Endothelial cell of umbilical vein (primary cell): ENCODE results near the gene TNFAIP6. TPM values are rescaled to one million over a fixed set of nuclear protein-coding genes. Genes with fewer than 3 reads are reported as not detected.
A peak's percentile ranks its signal among the peaks of the same experiment; 100 is the strongest.
"Not testable (repeated sequence)": the region's sequence is repeated elsewhere in the genome, so short reads cannot be mapped to it uniquely, and the experiment has no call there.

Experiments used
- BruUV-seq: library from RNA; stranded (reverse); fragments of 400-500 nt; replicated peaks from 2 replicates; lab custom pipeline; 2021; lab: Mats Ljungman, UMichigan
- CTCF ChIA-PET: fragments of 300-600, 350-600 bp; sonication (Branson Sonifier 250); formaldehyde crosslinking; loops from one replicate; lab custom pipeline; 2021; ENCODE audit warnings: antibody characterized with exemption, inconsistent platforms; lab: Charles Lee
- POLR2A ChIA-PET: fragments of 300-600, 350-600 bp; sonication (Branson Sonifier 250); formaldehyde crosslinking; loops from one replicate; lab custom pipeline; 2021; ENCODE audit warnings: antibody characterized with exemption, inconsistent platforms; lab: Charles Lee
- DNase-seq: peaks from one replicate; pipeline ENCODE4 v3.0.0-alpha.2; 2011; ENCODE audit warnings: low read depth, low spot score
- FAIRE-seq: peaks from 2 replicates; lab custom pipeline; 2011; peaks lifted over from hg19 to GRCh38; lab: Jason Lieb, UNC
- H2AFZ ChIP-seq: 2 replicates; pipeline ENCODE4 v1.6.0; 2012; ENCODE audit warnings: low read depth, low read length, control low read depth, inconsistent platforms
- H3K27ac ChIP-seq: 2 replicates; pipeline ENCODE4 v1.5.1; 2011; ENCODE audit warnings: low read depth, mild to moderate bottlenecking, control low read depth, low read length, moderate library complexity; ENCODE audit not compliant: insufficient read depth
- H3K27me3 ChIP-seq, 2 experiments: 2 replicates each; pipeline versions ENCODE4 v1.6.0 to v1.6.1; 2011; ENCODE audit warnings: low read length in 2 of 2, mixed read lengths in 1 of 2; ENCODE audit not compliant: control insufficient read depth in 2 of 2, insufficient read depth in 2 of 2
- H3K36me3 ChIP-seq, 2 experiments: 2 replicates in 1 of 2; 3 replicates in 1 of 2; pipeline ENCODE4 v1.5.1; 2011; ENCODE audit warnings: low read length in 2 of 2, mild to moderate bottlenecking in 1 of 2, moderate library complexity in 1 of 2; ENCODE audit not compliant: control insufficient read depth in 2 of 2, insufficient read depth in 2 of 2; ENCODE audit errors: extremely low read depth in 1 of 2
- H3K4me1 ChIP-seq: 3 replicates; pipeline ENCODE4 v1.5.1; 2011; ENCODE audit warnings: mild to moderate bottlenecking, low read length; ENCODE audit not compliant: control insufficient read depth, insufficient read depth; ENCODE audit errors: extremely low read depth
- H3K4me2 ChIP-seq: 2 replicates; pipeline ENCODE4 v1.6.1; 2011; ENCODE audit warnings: low read length, control low read depth, mixed read lengths; ENCODE audit not compliant: insufficient read depth
- H3K4me3 ChIP-seq, 3 experiments: fragments of 200-600 bp in 1 of 3; sonication (generic), shearing (Covaris generic) in 1 of 3; replicated peaks in 1 of 3; 2 replicates each; pipeline ENCODE4 v1.5.1; 2011 to 2016; ENCODE audit warnings: control low read depth in 3 of 3, low read length in 3 of 3, mild to moderate bottlenecking in 2 of 3, inconsistent platforms in 1 of 3, low read depth in 1 of 3, moderate library complexity in 1 of 3; ENCODE audit not compliant: insufficient read depth in 1 of 3
- H3K79me2 ChIP-seq: 2 replicates; pipeline ENCODE4 v1.6.0; 2012; ENCODE audit warnings: low read length, inconsistent platforms; ENCODE audit not compliant: control insufficient read depth, insufficient read depth
- H3K9ac ChIP-seq: replicated peaks from 2 replicates; pipeline ENCODE3; 2011; ENCODE audit warnings: low read length, control low read depth; ENCODE audit not compliant: insufficient read depth; ENCODE audit errors: extremely low read depth
- H3K9me1 ChIP-seq: replicated peaks from 3 replicates; pipeline ENCODE4 v1.6.0; 2011; ENCODE audit warnings: mild to moderate bottlenecking, low read length; ENCODE audit not compliant: control insufficient read depth, insufficient read depth; ENCODE audit errors: extremely low read depth
- H3K9me3 ChIP-seq: replicated peaks from 2 replicates; pipeline ENCODE4 v1.5.1; 2012; ENCODE audit warnings: low read length, inconsistent platforms; ENCODE audit not compliant: control insufficient read depth, insufficient read depth
- H4K20me1 ChIP-seq: replicated peaks from 2 replicates; pipeline ENCODE3; 2011; ENCODE audit warnings: mild to moderate bottlenecking, low read length; ENCODE audit not compliant: control insufficient read depth, insufficient read depth; ENCODE audit errors: extremely low read depth
- EZH2 ChIP-seq: IDR thresholded peaks from 2 replicates; pipeline ENCODE4 v1.6.1; 2012; ENCODE audit warnings: borderline replicate concordance, low read depth, mild to moderate bottlenecking, moderate library complexity, low read length, inconsistent platforms; ENCODE audit not compliant: severe bottlenecking
- FOS ChIP-seq: IDR thresholded peaks from 2 replicates; pipeline ENCODE4 v1.6.1; 2011; ENCODE audit warnings: mild to moderate bottlenecking, low read length, moderate library complexity, borderline replicate concordance; ENCODE audit not compliant: insufficient read depth
- GATA2 ChIP-seq: IDR thresholded peaks from 2 replicates; pipeline ENCODE4 v1.7.0; 2011; ENCODE audit warnings: low read depth, mild to moderate bottlenecking, moderate library complexity, mixed read lengths, low read length; ENCODE audit not compliant: insufficient read length, insufficient read depth
- JUN ChIP-seq: IDR thresholded peaks from 2 replicates; pipeline ENCODE4 v1.6.1; 2011; ENCODE audit warnings: borderline replicate concordance, low read depth; ENCODE audit not compliant: insufficient read length, insufficient read depth
- MYC ChIP-seq: IDR thresholded peaks from one replicate; pipeline ENCODE4 v1.6.1; 2011; ENCODE audit warnings: mild to moderate bottlenecking, low read depth, low read length
- POLR2A ChIP-seq: IDR thresholded peaks from 2 replicates; pipeline ENCODE4 v1.6.1; 2012; ENCODE audit warnings: low read depth, mild to moderate bottlenecking, control low read depth, low read length
- POLR2AphosphoS5 ChIP-seq: IDR thresholded peaks from 2 replicates; pipeline ENCODE4 v1.6.1; 2012; ENCODE audit warnings: low read depth, mild to moderate bottlenecking, control low read depth, low read length, moderate library complexity; ENCODE audit not compliant: insufficient read depth
- dilution Hi-C: fragments of 300-500 bp; cut with MboI; formaldehyde crosslinking; loops from one replicate; pipeline ENCODE4 v1.15.0; 2019; ENCODE audit warnings: low sequenced_read_pairs; ENCODE audit not compliant: extremely low pct_ligation_motif_present
- intact Hi-C: fragments of 100-400 bp; cut with micrococcal nuclease; formaldehyde crosslinking; loops from one replicate; pipeline ENCODE4 v1.10.0; 2022
- polyA plus RNA-seq, 4 experiments: library from polyadenylated mRNA; depleted of rRNA in 3 of 4; stranded (reverse) in 3 of 4; unstranded in 1 of 4; fragments of >200 nt; gene quantifications; 2 replicates each; pipeline versions ENCODE4 v1.2.1 to v1.2.3, GENCODE V29; 2011 to 2012; ENCODE audit warnings: missing spikeins in 1 of 4
- total RNA-seq: library from RNA; stranded (reverse); gene quantifications from 2 replicates; pipeline ENCODE4 v1.2.3, GENCODE V29; 2021
- TF ChIP-seq, protein P1 (sequence below), 2 donors: IDR thresholded peaks; 1 replicate in 1 of 2; 2 replicates in 1 of 2; pipeline ENCODE4 v1.5.1; 2011; ENCODE audit warnings: low read length in 2 of 2, mild to moderate bottlenecking in 2 of 2, moderate library complexity in 2 of 2, control low read depth in 1 of 2, inconsistent platforms in 1 of 2, low read depth in 1 of 2; ENCODE audit not compliant: insufficient read depth in 1 of 2; ENCODE audit errors: extremely low read depth in 1 of 2

Gene TNFAIP6
- total and polyA plus RNA-seq, 2 donors (not counting 3 experiments of a cell fraction or from before 2014, with no cell fraction given): not detected

DNA sequence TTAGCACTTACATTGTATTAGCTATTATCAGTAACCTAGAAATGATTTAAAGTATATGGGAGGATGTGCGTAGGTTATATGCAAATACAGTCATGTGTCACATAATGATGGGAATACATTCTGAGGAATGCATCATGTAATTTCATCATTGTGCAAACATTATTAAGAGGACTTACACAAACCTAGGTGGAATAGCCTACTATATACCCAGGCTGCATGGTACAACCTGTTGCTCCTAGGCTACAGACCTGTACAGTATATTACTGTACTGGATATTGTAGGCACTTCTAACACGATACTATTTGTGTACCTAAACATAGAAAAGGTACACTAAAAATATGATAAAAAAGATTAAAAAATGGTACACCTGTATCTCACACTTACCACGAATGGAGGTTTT is 60.3 kb downstream of the TNFAIP6 start:
- POLR2A ChIA-PET: interaction anchor here (0.6 kb wide), 1 partner anchor 10 kb away, joined by 5 read pairs; no protein-coding TSS in a partner anchor
- Histone ChIP-seq H3K36me3 (peaks cover 4 to 39% of the 10 kb centered on the region in 2 experiments), H3K27me3 (no peaks in the 10 kb centered on the region), H3K9me3 (no peaks in the 10 kb centered on the region), H3K27ac (no peak overlapping the region), H2AFZ (no peak overlapping the region), H3K4me1 (no peaks in the 10 kb centered on the region), H3K4me2 (no peak overlapping the region), H3K79me2 (peaks cover 40% of the 10 kb centered on the region), H4K20me1 (no peaks in the 10 kb centered on the region), H3K9me1 (no peaks in the 10 kb centered on the region), H3K4me3 (no peak overlapping the region), H3K9ac (no peak overlapping the region)
- dilution Hi-C loops (no loop called here), intact Hi-C loops (no loop called here)
- BruUV-seq: no TSS peak
- no peak for TF ChIP-seq MYC
- TF ChIP-seq EZH2: no peak
- TF ChIP-seq POLR2A: no peak
- no peak for TF ChIP-seq FOS
- no peak for TF ChIP-seq POLR2AphosphoS5
- TF ChIP-seq, protein P1, sequence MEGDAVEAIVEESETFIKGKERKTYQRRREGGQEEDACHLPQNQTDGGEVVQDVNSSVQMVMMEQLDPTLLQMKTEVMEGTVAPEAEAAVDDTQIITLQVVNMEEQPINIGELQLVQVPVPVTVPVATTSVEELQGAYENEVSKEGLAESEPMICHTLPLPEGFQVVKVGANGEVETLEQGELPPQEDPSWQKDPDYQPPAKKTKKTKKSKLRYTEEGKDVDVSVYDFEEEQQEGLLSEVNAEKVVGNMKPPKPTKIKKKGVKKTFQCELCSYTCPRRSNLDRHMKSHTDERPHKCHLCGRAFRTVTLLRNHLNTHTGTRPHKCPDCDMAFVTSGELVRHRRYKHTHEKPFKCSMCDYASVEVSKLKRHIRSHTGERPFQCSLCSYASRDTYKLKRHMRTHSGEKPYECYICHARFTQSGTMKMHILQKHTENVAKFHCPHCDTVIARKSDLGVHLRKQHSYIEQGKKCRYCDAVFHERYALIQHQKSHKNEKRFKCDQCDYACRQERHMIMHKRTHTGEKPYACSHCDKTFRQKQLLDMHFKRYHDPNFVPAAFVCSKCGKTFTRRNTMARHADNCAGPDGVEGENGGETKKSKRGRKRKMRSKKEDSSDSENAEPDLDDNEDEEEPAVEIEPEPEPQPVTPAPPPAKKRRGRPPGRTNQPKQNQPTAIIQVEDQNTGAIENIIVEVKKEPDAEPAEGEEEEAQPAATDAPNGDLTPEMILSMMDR (IDR thresholded peaks at IDR 0.05; ENCODE audit: extremely low read depth in 1 of 2, insufficient read depth in 1 of 2, low read depth in 1 of 2, low read length in 2 of 2): no peak
- TF ChIP-seq JUN: no peak
- TF ChIP-seq GATA2: no peak
- DNase-seq (no peak), FAIRE-seq (peak; percentile 4)
- CTCF ChIA-PET: no interaction called here

DNA sequence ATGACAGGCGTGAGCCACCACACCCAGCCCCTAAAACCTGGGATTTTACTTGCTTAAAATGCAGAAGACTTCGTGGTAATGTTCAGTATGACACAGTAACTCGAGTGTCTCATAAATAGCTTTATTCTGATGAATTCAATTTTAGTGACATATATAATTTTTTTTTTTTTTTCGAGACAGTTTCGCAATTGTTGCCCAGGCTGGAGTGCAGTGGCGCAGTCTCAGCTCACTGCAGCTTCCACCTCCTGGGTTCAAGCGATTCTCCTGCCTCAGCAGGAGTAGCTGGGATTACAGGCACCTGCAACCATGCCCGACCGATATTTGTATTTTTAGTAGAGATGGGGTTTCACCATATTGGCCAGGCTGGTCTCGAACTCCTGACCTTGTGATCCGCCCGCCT is 64.3 kb downstream of the TNFAIP6 start:
- CTCF ChIA-PET: interaction anchor here (0.9 to 1.3 kb wide), 2 partner anchors 10 to 16 kb away, joined by 4 to 7 read pairs; no protein-coding TSS in a partner anchor
- H3K27ac ChIP-seq, H4K20me1 ChIP-seq, H3K9ac ChIP-seq, FAIRE-seq, H2AFZ ChIP-seq, H3K4me1 ChIP-seq, H3K9me3 ChIP-seq, POLR2A ChIA-PET, dilution Hi-C loops, H3K4me2 ChIP-seq, H3K9me1 ChIP-seq, intact Hi-C loops, H3K4me3 ChIP-seq, DNase-seq, H3K27me3 ChIP-seq, BruUV-seq: not testable (repeated sequence)
- H3K36me3 ChIP-seq: peaks cover 9 to 27% of the 10 kb centered on the region in 2 experiments
- H3K79me2 ChIP-seq: peaks cover 44% of the 10 kb centered on the region
